Neutrophil (primary cell): ENCODE measurements around the gene HTT.

ENCODE experiments used
- H3K27ac ChIP-seq: fragments of 200-600 bp; sonication (generic); 2 replicates; pipeline ENCODE4 v1.5.1; 2016; ENCODE audit warnings: mild to moderate bottlenecking, moderate library complexity
- H3K27me3 ChIP-seq: fragments of 200-600 bp; sonication (generic); 2 replicates; pipeline ENCODE4 v1.6.0; 2016; ENCODE audit warnings: mild to moderate bottlenecking
- H3K36me3 ChIP-seq: fragments of 200-600 bp; sonication (generic); 2 replicates; pipeline ENCODE4 v1.5.1; 2017
- H3K4me1 ChIP-seq, 2 experiments: fragments of 200-600 bp in 1 of 2; sonication (generic) in 1 of 2; 1 replicate in 1 of 2; 2 replicates in 1 of 2; pipeline versions ENCODE4 v1.5.1 to v1.6.1; 2013 to 2016; ENCODE audit warnings: low read depth in 1 of 2, low read length in 1 of 2, mild to moderate bottlenecking in 1 of 2, moderate library complexity in 1 of 2; ENCODE audit not compliant: control insufficient read depth in 1 of 2, insufficient read depth in 1 of 2
- H3K4me3 ChIP-seq, 2 experiments: fragments of 200-600 bp in 1 of 2; sonication (generic) in 1 of 2; 1 replicate in 1 of 2; 2 replicates in 1 of 2; pipeline ENCODE4 v1.5.1; 2013 to 2016; ENCODE audit warnings: low read depth in 1 of 2, low read length in 1 of 2, mild to moderate bottlenecking in 1 of 2, moderate library complexity in 1 of 2
- H3K9me3 ChIP-seq: fragments of 200-600 bp; sonication (generic); 2 replicates; pipeline ENCODE4 v1.5.1; 2016
- CTCF ChIP-seq: fragments of 200-600 bp; sonication (generic); IDR thresholded peaks from 2 replicates; pipeline ENCODE4 v1.5.1; 2016; ENCODE audit warnings: antibody characterized with exemption

The HTT gene

GRCh38 chr4:3269105-3269927 is 194.8 kb downstream of the HTT start:
- H3K9me3 ChIP-seq: no peaks in the 10 kb centered on the region
- TF ChIP-seq CTCF: no peak

GRCh38 chr4:3269991-3270611 is 195.6 kb downstream of the HTT start:
- Histone ChIP-seq H3K4me3 (no peak overlapping the region), H3K4me1 (no peaks in the 10 kb centered on the region), H3K36me3 (no peaks in the 10 kb centered on the region), H3K9me3 (no peaks in the 10 kb centered on the region), H3K27ac (no peak overlapping the region), H3K27me3 (no peaks in the 10 kb centered on the region)
- no peak for TF ChIP-seq CTCF

More at GRCh38 chr4:3269105-3269927, 194.8 kb downstream of the HTT start:
- H3K36me3 ChIP-seq: no peaks in the 10 kb centered on the region
- H3K27me3 ChIP-seq: no peaks in the 10 kb centered on the region
- no peak overlapping the region for H3K27ac ChIP-seq
- no peaks in the 10 kb centered on the region for H3K4me1 ChIP-seq
- no peak overlapping the region for H3K4me3 ChIP-seq

GRCh38 chr4:3271131-3271530 is 196.7 kb downstream of the HTT start:
- no peak overlapping the region for H3K27ac ChIP-seq
- no peaks in the 10 kb centered on the region for H3K9me3 ChIP-seq
- no peak for TF ChIP-seq CTCF
- H3K27me3 ChIP-seq: no peaks in the 10 kb centered on the region
- H3K36me3 ChIP-seq: no peaks in the 10 kb centered on the region
- no peak overlapping the region for H3K4me3 ChIP-seq
- no peaks in the 10 kb centered on the region for H3K4me1 ChIP-seq

- no peaks in the 10 kb centered on the region for H3K9me3 ChIP-seq
- H3K36me3 ChIP-seq: no peaks in the 10 kb centered on the region
- H3K27me3 ChIP-seq: no peaks in the 10 kb centered on the region
- H3K4me3 ChIP-seq: no peak overlapping the region
- H3K27ac ChIP-seq: no peak overlapping the region
- TF ChIP-seq CTCF: no peak
- H3K4me1 ChIP-seq: no peaks in the 10 kb centered on the region
These were observed 202.5 kb downstream of the HTT start for GRCh38 chr4:3276986-3277385.

- no peaks in the 10 kb centered on the region for H3K9me3 ChIP-seq
- H3K4me3 ChIP-seq: no peak overlapping the region
- H3K4me1 ChIP-seq: no peaks in the 10 kb centered on the region
- H3K36me3 ChIP-seq: no peaks in the 10 kb centered on the region
- peaks cover 9% of the 10 kb centered on the region for H3K27me3 ChIP-seq
- no peak overlapping the region for H3K27ac ChIP-seq
- TF ChIP-seq CTCF: no peak
These were observed 206.0 kb downstream of the HTT start for GRCh38 chr4:3280466-3280865.
